Gastrocnemius medialis (tissue), 4 donors: ENCODE data around the gene APBB1. TPM values are rescaled to one million over a fixed set of nuclear protein-coding genes. Genes with fewer than 3 reads are reported as not detected.

ENCODE experiments used
- ATAC-seq, 2 donors: fragments of 150-250 bp; one replicate each; pipeline ENCODE4 v1.9.1; 2016
- DNase-seq, 2 donors: peaks; one replicate each; pipeline ENCODE4 v3.0.0-alpha.2; 2019
- H3K27ac ChIP-seq, 4 donors: fragments of 200-600 bp; sonication (generic); 1 replicate in 1 of 4; 2 replicates in 3 of 4; pipeline ENCODE4 v1.5.1; 2016 to 2018; ENCODE audit warnings: mild to moderate bottlenecking in 2 of 4, moderate library complexity in 1 of 4
- H3K27me3 ChIP-seq, 3 donors: fragments of 200-600 bp; sonication (generic) in 2 of 3; 1 replicate in 1 of 3; 2 replicates in 2 of 3; pipeline versions ENCODE4 v1.5.1 to v1.6.0; 2016 to 2019; ENCODE audit warnings: mild to moderate bottlenecking in 1 of 3, moderate library complexity in 1 of 3
- H3K36me3 ChIP-seq, 2 donors: fragments of 200-600 bp; sonication (generic) in 1 of 2; one replicate each; pipeline ENCODE4 v1.5.1; 2017 to 2018
- H3K4me1 ChIP-seq, 2 donors: fragments of 200-600 bp; sonication (generic) in 1 of 2; one replicate each; pipeline ENCODE4 v1.5.1; 2016 to 2017; ENCODE audit warnings: mild to moderate bottlenecking in 2 of 2
- H3K4me3 ChIP-seq, 4 donors: fragments of 200-600 bp; sonication (generic) in 3 of 4; 1 replicate in 1 of 4; 2 replicates in 3 of 4; pipeline ENCODE4 v1.5.1; 2016 to 2019; ENCODE audit warnings: mild to moderate bottlenecking in 2 of 4
- H3K9me3 ChIP-seq, 3 donors: fragments of 200-600 bp; sonication (generic) in 2 of 3; 1 replicate in 1 of 3; 2 replicates in 2 of 3; pipeline ENCODE4 v1.5.1; 2016 to 2019
- POLR2A ChIP-seq, 2 donors: fragments of 450-650 bp; IDR thresholded peaks; one replicate each; pipeline ENCODE4 v1.6.1; 2017; ENCODE audit warnings: antibody characterized with exemption in 2 of 2, mild to moderate bottlenecking in 2 of 2, moderate library complexity in 2 of 2
- in situ Hi-C, 4 donors: fragments of 200-750 bp; cut with MboI; loops; one replicate each; pipeline versions ENCODE4 v1.15.0 to v1.8.0; 2017; ENCODE audit warnings: low sequenced_read_pairs in 4 of 4
- intact Hi-C: fragments of 100-400 bp; cut with DNase I; formaldehyde crosslinking; loops from one replicate; pipeline ENCODE4 v1.15.1; 2023; ENCODE audit warnings: low total_unique reads
- total RNA-seq, 4 donors: library from RNA; depleted of rRNA; stranded (reverse); fragments of >200 nt; gene quantifications; one replicate each; pipeline versions ENCODE4 v1.1.0 to v1.2.3, GENCODE V29; 2016
- TF ChIP-seq, protein P1 (sequence below), 5 experiments: fragments of 450-650 bp in 3 of 5; fragments of 200-600 bp in 2 of 5; sonication (generic) in 2 of 5; IDR thresholded peaks in 4 of 5; conservative IDR thresholded peaks in 1 of 5; 1 replicate in 4 of 5; 2 replicates in 1 of 5; pipeline ENCODE4 v1.5.1; 2016 to 2019; ENCODE audit warnings: antibody characterized with exemption in 5 of 5, mild to moderate bottlenecking in 3 of 5, moderate library complexity in 3 of 5

APBB1 gene
- total RNA-seq, 4 donors from 2014 or later: 18.5 to 49.2 (median 46.2) TPM

DNA sequence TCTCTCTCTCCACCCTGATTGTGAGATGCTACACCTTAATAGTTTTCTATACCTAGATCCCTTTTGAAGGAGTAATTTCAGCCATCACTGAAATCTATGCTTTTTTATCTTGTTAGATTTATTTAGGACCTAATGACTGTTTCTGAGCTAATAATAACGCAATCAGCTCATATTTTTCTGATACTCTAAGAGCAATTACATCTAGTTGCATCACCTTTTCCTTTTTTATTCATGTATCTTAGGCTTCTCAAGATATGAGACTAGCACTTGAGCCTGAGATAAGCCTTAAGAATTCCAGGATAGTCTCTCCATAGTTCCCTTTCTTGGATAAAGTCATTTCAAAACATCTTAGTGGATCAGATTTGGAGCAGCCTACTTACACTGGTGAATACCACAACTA is 73.5 kb downstream of the APBB1 start:
- Histone ChIP-seq H3K36me3 (no peaks in the 10 kb centered on the region), H3K4me3 (no peak overlapping the region), H3K9me3 (no peaks in the 10 kb centered on the region), H3K27ac (no peak overlapping the region), H3K4me1 (peaks cover 0 to 3% of the 10 kb centered on the region in 2 donors), H3K27me3 (no peaks in the 10 kb centered on the region)
- TF ChIP-seq POLR2A (IDR thresholded peaks at IDR 0.05): no peak
- TF ChIP-seq, protein P1, sequence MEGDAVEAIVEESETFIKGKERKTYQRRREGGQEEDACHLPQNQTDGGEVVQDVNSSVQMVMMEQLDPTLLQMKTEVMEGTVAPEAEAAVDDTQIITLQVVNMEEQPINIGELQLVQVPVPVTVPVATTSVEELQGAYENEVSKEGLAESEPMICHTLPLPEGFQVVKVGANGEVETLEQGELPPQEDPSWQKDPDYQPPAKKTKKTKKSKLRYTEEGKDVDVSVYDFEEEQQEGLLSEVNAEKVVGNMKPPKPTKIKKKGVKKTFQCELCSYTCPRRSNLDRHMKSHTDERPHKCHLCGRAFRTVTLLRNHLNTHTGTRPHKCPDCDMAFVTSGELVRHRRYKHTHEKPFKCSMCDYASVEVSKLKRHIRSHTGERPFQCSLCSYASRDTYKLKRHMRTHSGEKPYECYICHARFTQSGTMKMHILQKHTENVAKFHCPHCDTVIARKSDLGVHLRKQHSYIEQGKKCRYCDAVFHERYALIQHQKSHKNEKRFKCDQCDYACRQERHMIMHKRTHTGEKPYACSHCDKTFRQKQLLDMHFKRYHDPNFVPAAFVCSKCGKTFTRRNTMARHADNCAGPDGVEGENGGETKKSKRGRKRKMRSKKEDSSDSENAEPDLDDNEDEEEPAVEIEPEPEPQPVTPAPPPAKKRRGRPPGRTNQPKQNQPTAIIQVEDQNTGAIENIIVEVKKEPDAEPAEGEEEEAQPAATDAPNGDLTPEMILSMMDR (IDR thresholded peaks at IDR 0.05 in 4 of 5, conservative IDR thresholded peaks at IDR 0.05 in 1 of 5): no peak
- in situ Hi-C loops: no loop called here
- DNase-seq: no peak
- no peak for ATAC-seq
- intact Hi-C loops: no loop called here

Other genes with a start within 250 kb of the APBB1 start
- not detected for gene OR52B2, start 248.8 kb downstream of the APBB1 start, total RNA-seq
- not detected for gene OR52W1, start 219.9 kb downstream of the APBB1 start, total RNA-seq
- not detected for gene C11orf42, start 213.5 kb downstream of the APBB1 start, total RNA-seq
- gene FHIP1B, start 184.5 kb downstream of the APBB1 start, total RNA-seq: 10 to 100 TPM; 23.9 to 41.7 (median 33.9) TPM
- not detected for gene CNGA4, start 180.0 kb downstream of the APBB1 start, total RNA-seq
- gene CCKBR, start 159.3 kb downstream of the APBB1 start, total RNA-seq: not detected
- 10 to 100 TPM; 12.9 to 53.6 (median 34.1) TPM for gene CAVIN3, start 98.6 kb downstream of the APBB1 start, total RNA-seq
- 10 to 100 TPM; 19.2 to 56.1 (median 42.4) TPM for gene SMPD1, start 28.6 kb downstream of the APBB1 start, total RNA-seq
- gene HPX, start 21.9 kb upstream of the APBB1 start, total RNA-seq: 10 to 100 TPM in 1 of 4 donors, 1 to 10 TPM in 1, not detected in 2; 8.7 to 17.6 TPM
- 10 to 100 TPM; 15.3 to 20.0 (median 16.5) TPM for gene TRIM3, start 54.8 kb upstream of the APBB1 start, total RNA-seq
- gene ARFIP2, start 62.2 kb upstream of the APBB1 start, total RNA-seq: 10 to 100 TPM; 20.1 to 27.8 (median 24.4) TPM
- 10 to 100 TPM; 10.0 to 14.5 (median 12.4) TPM for gene TIMM10B, start 62.4 kb upstream of the APBB1 start, total RNA-seq
- gene DNHD1, start 78.2 kb upstream of the APBB1 start, total RNA-seq: 10 to 100 TPM in 1 of 4 donors, 1 to 10 TPM in 3; 3.4 to 10.5 (median 4.3) TPM
- 10 to 100 TPM; 10.9 to 25.7 (median 14.9) TPM for gene RRP8, start 184.5 kb upstream of the APBB1 start, total RNA-seq
- 100 to 1,000 TPM in 1 of 4 donors, 10 to 100 TPM in 3; 48.3 to 113 (median 70.5) TPM for gene ILK, start 184.7 kb upstream of the APBB1 start, total RNA-seq
- 10 to 100 TPM; 49.8 to 77.8 (median 65.7) TPM for gene TAF10, start 193.1 kb upstream of the APBB1 start, total RNA-seq
- gene TPP1, start 200.3 kb upstream of the APBB1 start, total RNA-seq: 10 to 100 TPM; 13.9 to 43.4 (median 19.6) TPM
- 1 to 10 TPM; 1.5 to 3.8 (median 2.8) TPM for gene DCHS1, start 236.7 kb upstream of the APBB1 start, total RNA-seq